Measurements from ENCODE around the gene CD248.

DNA sequence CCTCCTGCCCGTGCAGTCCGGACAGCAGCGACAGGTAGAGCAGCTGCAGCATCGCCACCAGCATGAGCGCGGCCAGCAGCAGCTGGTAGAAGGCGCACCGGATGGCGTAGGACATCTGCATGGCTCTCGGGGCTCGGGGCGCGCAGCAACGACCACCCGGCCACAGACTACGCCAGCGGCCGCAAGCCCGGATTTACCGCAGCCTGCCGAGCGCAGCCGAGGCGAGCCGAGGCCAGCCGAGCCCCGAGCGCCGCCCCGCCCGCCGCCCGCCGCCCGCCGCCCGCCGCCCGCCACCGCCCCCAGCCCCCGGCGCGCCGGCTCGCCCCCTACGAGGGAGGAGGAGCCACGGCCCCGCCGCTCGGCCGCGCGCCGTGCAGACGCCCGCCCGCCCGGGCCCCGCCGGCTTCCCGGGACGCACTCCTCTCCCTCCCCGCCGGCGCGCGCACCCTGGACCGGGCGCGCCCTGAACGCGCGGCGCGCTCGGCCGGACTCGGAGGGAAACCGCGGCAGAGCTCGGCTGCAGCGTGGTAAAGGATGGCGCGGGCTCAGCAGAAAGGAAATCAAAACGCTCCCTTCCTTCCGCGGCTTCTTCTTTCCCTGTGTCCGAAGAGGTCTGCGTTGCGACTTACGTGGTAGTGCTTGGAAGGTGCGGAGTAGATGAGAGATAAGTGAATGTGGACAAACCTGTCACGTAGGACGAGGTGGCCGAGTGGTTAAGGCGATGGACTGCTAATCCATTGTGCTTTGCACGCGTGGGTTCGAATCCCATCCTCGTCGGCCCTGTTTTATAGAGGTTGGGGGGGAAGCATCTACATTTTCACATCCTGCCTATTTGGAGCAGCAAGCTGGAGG is 30.8 kb upstream of the CD248 start, which contains the start of gene B4GAT1:
- TF ChIP-seq POLR2A (IDR thresholded peaks at IDR 0.05), result no peak
- TF ChIP-seq, protein P1, sequence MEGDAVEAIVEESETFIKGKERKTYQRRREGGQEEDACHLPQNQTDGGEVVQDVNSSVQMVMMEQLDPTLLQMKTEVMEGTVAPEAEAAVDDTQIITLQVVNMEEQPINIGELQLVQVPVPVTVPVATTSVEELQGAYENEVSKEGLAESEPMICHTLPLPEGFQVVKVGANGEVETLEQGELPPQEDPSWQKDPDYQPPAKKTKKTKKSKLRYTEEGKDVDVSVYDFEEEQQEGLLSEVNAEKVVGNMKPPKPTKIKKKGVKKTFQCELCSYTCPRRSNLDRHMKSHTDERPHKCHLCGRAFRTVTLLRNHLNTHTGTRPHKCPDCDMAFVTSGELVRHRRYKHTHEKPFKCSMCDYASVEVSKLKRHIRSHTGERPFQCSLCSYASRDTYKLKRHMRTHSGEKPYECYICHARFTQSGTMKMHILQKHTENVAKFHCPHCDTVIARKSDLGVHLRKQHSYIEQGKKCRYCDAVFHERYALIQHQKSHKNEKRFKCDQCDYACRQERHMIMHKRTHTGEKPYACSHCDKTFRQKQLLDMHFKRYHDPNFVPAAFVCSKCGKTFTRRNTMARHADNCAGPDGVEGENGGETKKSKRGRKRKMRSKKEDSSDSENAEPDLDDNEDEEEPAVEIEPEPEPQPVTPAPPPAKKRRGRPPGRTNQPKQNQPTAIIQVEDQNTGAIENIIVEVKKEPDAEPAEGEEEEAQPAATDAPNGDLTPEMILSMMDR (IDR thresholded peaks at IDR 0.05), result no peak
- TF ChIP-seq POLR2AphosphoS5 (IDR thresholded peaks at IDR 0.05), result peak; percentile 87 to 91 (median 90)
